Ascending aorta (tissue), 2 donors: ENCODE data around the gene GRIK3. TPM values are rescaled to one million over a fixed set of nuclear protein-coding genes. Genes with fewer than 3 reads are reported as not detected.
"Not testable (repeated sequence)": the region's sequence is repeated elsewhere in the genome, so short reads cannot be mapped to it uniquely, and the experiment has no call there.

Experiments used
- DNase-seq, 2 donors: peaks; one replicate each; pipeline ENCODE4 v3.0.0-alpha.2; 2019; ENCODE audit warnings: low spot score in 2 of 2
- H3K27ac ChIP-seq, 2 donors: fragments of 200-600 bp; sonication (generic); one replicate each; pipeline ENCODE4 v1.5.1; 2016 to 2017; ENCODE audit warnings: mild to moderate bottlenecking in 1 of 2
- H3K27me3 ChIP-seq: fragments of 200-600 bp; sonication (generic); one replicate; pipeline ENCODE4 v1.5.1; 2017
- H3K36me3 ChIP-seq, 2 donors: fragments of 200-600 bp; sonication (generic); one replicate each; pipeline ENCODE4 v1.5.1; 2016
- H3K4me1 ChIP-seq, 2 donors: fragments of 200-600 bp; sonication (generic); one replicate each; pipeline ENCODE4 v1.5.1; 2016 to 2017; ENCODE audit warnings: mild to moderate bottlenecking in 1 of 2
- H3K4me3 ChIP-seq, 2 donors: fragments of 200-600 bp; sonication (generic); one replicate each; pipeline ENCODE4 v1.5.1; 2016 to 2017; ENCODE audit warnings: mild to moderate bottlenecking in 1 of 2
- H3K9me3 ChIP-seq, 2 donors: fragments of 200-600 bp; sonication (generic); one replicate each; pipeline ENCODE4 v1.5.1; 2016
- CTCF ChIP-seq, 3 experiments: fragments of 200-600 bp in 2 of 3; fragments of 450-650 bp in 1 of 3; sonication (generic) in 2 of 3; IDR thresholded peaks; one replicate each; pipeline ENCODE4 v1.5.1; 2016 to 2019; ENCODE audit warnings: antibody characterized with exemption in 3 of 3, mild to moderate bottlenecking in 1 of 3, moderate library complexity in 1 of 3
- intact Hi-C: fragments of 100-400 bp; cut with DNase I; formaldehyde crosslinking; loops from one replicate; pipeline ENCODE4 v1.15.1; 2023
- total RNA-seq: library from RNA; depleted of rRNA; stranded (reverse); fragments of >200 nt; gene quantifications from one replicate; pipeline ENCODE4 v1.1.0, GENCODE V29; 2016

GRIK3 gene
- total RNA-seq, 1 donor from 2014 or later: under 0.01 TPM

GRCh38 chr1:36919491-36920145, 114.7 kb downstream of the GRIK3 start:
- no peaks in the 10 kb centered on the region for H3K36me3 ChIP-seq
- no peak overlapping the region for H3K4me3 ChIP-seq
- peak in 1 of 2 donors; percentile 43 for DNase-seq
- no peaks in the 10 kb centered on the region for H3K27me3 ChIP-seq
- no peak overlapping the region for H3K27ac ChIP-seq
- TF ChIP-seq CTCF (IDR thresholded peaks at IDR 0.05): no peak
- no peaks in the 10 kb centered on the region for H3K4me1 ChIP-seq
- intact Hi-C loops: no loop called here
- no peaks in the 10 kb centered on the region for H3K9me3 ChIP-seq

GRCh38 chr1:36918604-36919003, 115.7 kb downstream of the GRIK3 start:
- TF ChIP-seq CTCF (IDR thresholded peaks at IDR 0.05): no peak
- no peak for DNase-seq

GRCh38 chr1:36916542-36916941, 117.8 kb downstream of the GRIK3 start:
- intact Hi-C loops, H3K27me3 ChIP-seq, H3K4me3 ChIP-seq, H3K27ac ChIP-seq, H3K9me3 ChIP-seq, H3K36me3 ChIP-seq, H3K4me1 ChIP-seq, DNase-seq: not testable (repeated sequence)

More at GRCh38 chr1:36918604-36919003, 115.7 kb downstream of the GRIK3 start:
- no peak overlapping the region for H3K4me3 ChIP-seq
- H3K27me3 ChIP-seq: no peaks in the 10 kb centered on the region
- no peaks in the 10 kb centered on the region for H3K36me3 ChIP-seq
- no peaks in the 10 kb centered on the region for H3K4me1 ChIP-seq
- intact Hi-C loops: no loop called here
- no peak overlapping the region for H3K27ac ChIP-seq
- no peaks in the 10 kb centered on the region for H3K9me3 ChIP-seq

GRCh38 chr1:36913484-36914060, 120.7 kb downstream of the GRIK3 start:
- H3K27ac ChIP-seq: no peak overlapping the region
- H3K36me3 ChIP-seq: no peaks in the 10 kb centered on the region
- H3K27me3 ChIP-seq: no peaks in the 10 kb centered on the region
- H3K9me3 ChIP-seq: no peaks in the 10 kb centered on the region
- TF ChIP-seq CTCF (IDR thresholded peaks at IDR 0.05): no peak
- intact Hi-C loops: no loop called here
- DNase-seq: no peak
- no peak overlapping the region for H3K4me3 ChIP-seq
- no peaks in the 10 kb centered on the region for H3K4me1 ChIP-seq

- Histone ChIP-seq H3K27ac (no peak overlapping the region), H3K36me3 (no peaks in the 10 kb centered on the region), H3K9me3 (no peaks in the 10 kb centered on the region), H3K27me3 (no peaks in the 10 kb centered on the region), H3K4me1 (no peaks in the 10 kb centered on the region), H3K4me3 (no peak overlapping the region)
- no peak for TF ChIP-seq CTCF (IDR thresholded peaks at IDR 0.05)
- no peak for DNase-seq
- intact Hi-C loops: no loop called here
Observed at GRCh38 chr1:36913016-36913415, 121.3 kb downstream of the GRIK3 start.

GRCh38 chr1:36912365-36912865, 121.9 kb downstream of the GRIK3 start:
- no peak for DNase-seq
- no peaks in the 10 kb centered on the region for H3K9me3 ChIP-seq
- H3K36me3 ChIP-seq: no peaks in the 10 kb centered on the region
- no peaks in the 10 kb centered on the region for H3K27me3 ChIP-seq
- TF ChIP-seq CTCF (IDR thresholded peaks at IDR 0.05): no peak
- H3K4me1 ChIP-seq: no peaks in the 10 kb centered on the region
- H3K27ac ChIP-seq: no peak overlapping the region
- no peak overlapping the region for H3K4me3 ChIP-seq
- intact Hi-C loops: no loop called here
